Thoracic aorta (tissue), 2 donors: ENCODE measurements around the gene NDST3. TPM values are rescaled to one million over a fixed set of nuclear protein-coding genes. Genes with fewer than 3 reads are reported as not detected.
A peak's percentile ranks its signal among the peaks of the same experiment; 100 is the strongest.

Experiments
- ATAC-seq: fragments of 150-250 bp; one replicate; pipeline ENCODE4 v1.8.0; 2017; ENCODE audit warnings: low read depth; ENCODE audit not compliant: insufficient number of reproducible peaks, low FRiP score
- DNase-seq: peaks from one replicate; pipeline ENCODE4 v3.0.0-alpha.2; 2020; ENCODE audit warnings: low spot score
- H3K27ac ChIP-seq, 2 donors: fragments of 200-600 bp; sonication (generic); 1 replicate in 1 of 2; 2 replicates in 1 of 2; pipeline ENCODE4 v1.5.1; 2016; ENCODE audit warnings: mild to moderate bottlenecking in 2 of 2, moderate library complexity in 2 of 2
- H3K27me3 ChIP-seq: fragments of 200-600 bp; sonication (generic); replicated peaks from 2 replicates; pipeline ENCODE4 v1.6.0; 2016; ENCODE audit warnings: mild to moderate bottlenecking; ENCODE audit not compliant: insufficient read depth
- H3K36me3 ChIP-seq: fragments of 200-600 bp; sonication (generic); one replicate; pipeline ENCODE4 v1.5.1; 2016
- H3K4me1 ChIP-seq, 2 donors: fragments of 200-600 bp; sonication (generic); 1 replicate in 1 of 2; 2 replicates in 1 of 2; pipeline versions ENCODE4 v1.5.1 to v1.6.0; 2016; ENCODE audit warnings: low read depth in 2 of 2, mild to moderate bottlenecking in 1 of 2; ENCODE audit not compliant: control insufficient read depth in 1 of 2
- H3K4me3 ChIP-seq: fragments of 200-600 bp; sonication (generic); 2 replicates; pipeline ENCODE4 v1.5.1; 2016; ENCODE audit warnings: mild to moderate bottlenecking
- H3K9me3 ChIP-seq: fragments of 200-600 bp; sonication (generic); 2 replicates; pipeline ENCODE4 v1.5.1; 2016
- CTCF ChIP-seq: fragments of 200-600 bp; sonication (generic); IDR thresholded peaks from one replicate; pipeline ENCODE4 v1.5.1; 2019; ENCODE audit warnings: antibody characterized with exemption
- total RNA-seq, 2 donors: library from RNA; depleted of rRNA; stranded (reverse); fragments of >200 nt; gene quantifications; one replicate each; pipeline versions ENCODE4 v1.1.0 to v1.2.3, GENCODE V29; 2016

Gene NDST3
- not detected for total RNA-seq

- peak; percentile 24 for TF ChIP-seq CTCF
- H3K27ac ChIP-seq, result no peak within 1 kb of the TSS
- no peak for DNase-seq
- H3K9me3 ChIP-seq, result no peaks in the 10 kb centered on the region
- no peak for ATAC-seq
- peaks cover 0 to 9% of the 10 kb centered on the region in 2 donors for H3K4me1 ChIP-seq
- no peaks in the 10 kb centered on the region for H3K27me3 ChIP-seq
- H3K4me3 ChIP-seq, result peak within 1 kb of the TSS; percentile 72
- H3K36me3 ChIP-seq, result no peaks in the 10 kb centered on the region
These were observed at the start of gene NDST3 for GRCh38 chr4:118034053-118034785. TSS of gene NDST3 (plus strand) at chr4:118034486. CDS start at chr4:118053911, 19,425 bp downstream.

GRCh38 chr4:117986321-117986720, 48.0 kb upstream of the NDST3 start:
- Histone ChIP-seq H3K9me3 (no peaks in the 10 kb centered on the region), H3K27ac (no peak overlapping the region), H3K4me3 (no peak overlapping the region), H3K36me3 (no peaks in the 10 kb centered on the region), H3K4me1 (no peaks in the 10 kb centered on the region), H3K27me3 (no peaks in the 10 kb centered on the region)
- ATAC-seq, result no peak
- no peak for DNase-seq
- TF ChIP-seq CTCF, result no peak

GRCh38 chr4:117987464-117987863, 46.8 kb upstream of the NDST3 start:
- ATAC-seq (no peak), DNase-seq (no peak)
- Histone ChIP-seq H3K27me3 (no peaks in the 10 kb centered on the region), H3K4me3 (no peak overlapping the region), H3K36me3 (no peaks in the 10 kb centered on the region), H3K4me1 (no peaks in the 10 kb centered on the region), H3K9me3 (no peaks in the 10 kb centered on the region), H3K27ac (no peak overlapping the region)
- TF ChIP-seq CTCF, result no peak

GRCh38 chr4:117996891-117997290, 37.4 kb upstream of the NDST3 start:
- Histone ChIP-seq H3K4me3 (no peak overlapping the region), H3K27me3 (no peaks in the 10 kb centered on the region), H3K27ac (no peak overlapping the region), H3K4me1 (no peaks in the 10 kb centered on the region), H3K36me3 (no peaks in the 10 kb centered on the region), H3K9me3 (no peaks in the 10 kb centered on the region)
- no peak for TF ChIP-seq CTCF
- no peak for ATAC-seq
- no peak for DNase-seq

GRCh38 chr4:118004088-118004487, 30.2 kb upstream of the NDST3 start:
- Histone ChIP-seq H3K27ac (no peak overlapping the region), H3K4me3 (no peak overlapping the region), H3K9me3 (no peaks in the 10 kb centered on the region), H3K4me1 (no peaks in the 10 kb centered on the region), H3K36me3 (no peaks in the 10 kb centered on the region), H3K27me3 (no peaks in the 10 kb centered on the region)
- TF ChIP-seq CTCF, result no peak
- no peak for DNase-seq
- ATAC-seq, result no peak
